ENCODE measurements around the gene LGALS7. TPM values are rescaled to one million over a fixed set of nuclear protein-coding genes. Genes with fewer than 3 reads are reported as not detected.

LGALS7 gene
- total and polyA plus RNA-seq, 2 experiments from 2014 or later, result 1.2 TPM; not detected in 1

DNA sequence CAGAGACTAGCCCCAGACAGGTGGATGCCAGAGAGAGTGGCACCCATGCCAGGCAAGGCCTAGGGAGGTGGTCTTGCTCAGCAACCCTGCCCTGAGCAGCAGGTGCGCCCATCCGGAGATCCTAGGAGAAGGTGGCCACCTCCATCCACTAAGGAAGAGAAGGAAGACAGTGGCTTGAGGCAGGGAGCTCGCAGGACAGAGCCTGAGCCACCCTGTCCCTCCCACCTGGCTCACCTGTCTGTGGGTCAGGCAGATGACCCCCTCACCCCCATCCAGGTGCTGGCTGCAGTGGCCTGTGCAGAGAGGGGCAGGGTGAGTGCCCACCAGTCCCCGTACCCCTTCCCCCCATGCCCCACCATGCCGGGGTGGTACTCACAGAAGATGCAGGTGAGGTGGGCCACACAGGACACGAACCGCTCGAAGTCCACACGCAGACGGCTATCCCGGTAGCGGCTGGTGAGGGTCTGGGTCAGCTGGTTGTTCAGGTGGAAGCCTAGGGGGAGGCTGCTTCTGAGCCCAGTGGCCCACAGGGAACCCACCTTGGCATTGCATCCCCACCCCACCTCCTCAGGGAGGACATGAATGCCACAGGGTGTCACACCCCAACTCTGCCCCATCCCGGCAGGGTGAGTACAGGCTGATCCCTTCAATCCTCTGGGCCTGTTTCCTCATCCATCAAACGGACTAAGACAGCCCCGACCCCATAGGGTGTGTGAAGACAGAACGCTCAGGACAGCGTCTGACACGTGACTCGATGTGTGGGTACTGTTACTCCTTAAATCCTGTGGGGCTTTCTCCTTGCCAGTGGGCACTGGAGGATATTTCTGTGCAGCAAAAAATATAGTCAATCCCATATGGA, 42.4 kb downstream of the LGALS7 start:
- TF ChIP-seq, protein P1, sequence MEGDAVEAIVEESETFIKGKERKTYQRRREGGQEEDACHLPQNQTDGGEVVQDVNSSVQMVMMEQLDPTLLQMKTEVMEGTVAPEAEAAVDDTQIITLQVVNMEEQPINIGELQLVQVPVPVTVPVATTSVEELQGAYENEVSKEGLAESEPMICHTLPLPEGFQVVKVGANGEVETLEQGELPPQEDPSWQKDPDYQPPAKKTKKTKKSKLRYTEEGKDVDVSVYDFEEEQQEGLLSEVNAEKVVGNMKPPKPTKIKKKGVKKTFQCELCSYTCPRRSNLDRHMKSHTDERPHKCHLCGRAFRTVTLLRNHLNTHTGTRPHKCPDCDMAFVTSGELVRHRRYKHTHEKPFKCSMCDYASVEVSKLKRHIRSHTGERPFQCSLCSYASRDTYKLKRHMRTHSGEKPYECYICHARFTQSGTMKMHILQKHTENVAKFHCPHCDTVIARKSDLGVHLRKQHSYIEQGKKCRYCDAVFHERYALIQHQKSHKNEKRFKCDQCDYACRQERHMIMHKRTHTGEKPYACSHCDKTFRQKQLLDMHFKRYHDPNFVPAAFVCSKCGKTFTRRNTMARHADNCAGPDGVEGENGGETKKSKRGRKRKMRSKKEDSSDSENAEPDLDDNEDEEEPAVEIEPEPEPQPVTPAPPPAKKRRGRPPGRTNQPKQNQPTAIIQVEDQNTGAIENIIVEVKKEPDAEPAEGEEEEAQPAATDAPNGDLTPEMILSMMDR (IDR thresholded peaks at IDR 0.05; ENCODE audit: poor library complexity), result no peak
- TF ChIP-seq EZH2phosphoT487 (IDR thresholded peaks at IDR 0.05; ENCODE audit: low read depth, severe bottlenecking, unreplicated experiment) (no peak), EZH2 (IDR thresholded peaks at IDR 0.05; ENCODE audit: borderline replicate concordance) (no peak)
- Histone ChIP-seq H3K9me3 (ENCODE audit: low read depth) (no peaks in the 10 kb centered on the region), H2AFZ (no peak overlapping the region), H3K4me1 (ENCODE audit: insufficient read depth) (no peaks in the 10 kb centered on the region), H3K4me2 (no peak overlapping the region), H3K4me3 (no peak overlapping the region), H4K20me1 (ENCODE audit: insufficient read depth, poor library complexity, severe bottlenecking) (no peaks in the 10 kb centered on the region), H3K27ac (peak overlapping the region; percentile 36), H3K27me3 (no peaks in the 10 kb centered on the region), H3K9me2 (replicated peaks; ENCODE audit: insufficient read depth) (no peaks in the 10 kb centered on the region), H3K36me3 (replicated peaks; ENCODE audit: insufficient read depth, low read depth) (no peaks in the 10 kb centered on the region), H3K79me2 (no peaks in the 10 kb centered on the region)
- 97% methylated on average over 16 of the region's 19 CpGs for WGBS (ENCODE audit: low lambda C conversion rate, missing lambda C conversion rate)
- no peak for DNase-seq (ENCODE audit: low spot score)

DNA sequence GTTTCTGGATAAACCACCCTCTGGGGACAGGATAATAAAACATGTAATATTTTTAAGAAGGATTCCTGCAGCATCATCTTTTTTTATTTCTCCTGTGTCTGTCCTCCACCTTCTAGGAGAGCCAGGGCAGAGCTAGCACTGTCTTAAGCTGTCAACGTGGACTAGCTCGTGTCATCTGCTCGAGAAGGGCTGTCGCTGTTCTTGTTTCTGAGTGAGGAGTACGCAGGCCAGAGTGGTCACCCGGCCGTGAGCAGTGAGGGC, 42.9 kb downstream of the LGALS7 start:
- Histone ChIP-seq H3K4me3 (no peak overlapping the region), H3K79me2 (no peaks in the 10 kb centered on the region), H3K9me2 (replicated peaks; ENCODE audit: insufficient read depth) (no peaks in the 10 kb centered on the region), H3K27me3 (no peaks in the 10 kb centered on the region), H2AFZ (no peak overlapping the region), H4K20me1 (ENCODE audit: insufficient read depth, poor library complexity, severe bottlenecking) (no peaks in the 10 kb centered on the region), H3K27ac (peak overlapping the region; percentile 36), H3K36me3 (replicated peaks; ENCODE audit: insufficient read depth, low read depth) (no peaks in the 10 kb centered on the region), H3K4me2 (no peak overlapping the region), H3K9me3 (ENCODE audit: low read depth) (no peaks in the 10 kb centered on the region), H3K4me1 (ENCODE audit: insufficient read depth) (no peaks in the 10 kb centered on the region)
- DNase-seq (ENCODE audit: low spot score), result no peak
- 95% methylated on average over 7 of the region's 7 CpGs for WGBS (ENCODE audit: low lambda C conversion rate, missing lambda C conversion rate)
- TF ChIP-seq EZH2 (IDR thresholded peaks at IDR 0.05; ENCODE audit: borderline replicate concordance), result no peak
- TF ChIP-seq, protein P1 (IDR thresholded peaks at IDR 0.05; ENCODE audit: poor library complexity), result no peak
- no peak for TF ChIP-seq EZH2phosphoT487 (IDR thresholded peaks at IDR 0.05; ENCODE audit: low read depth, severe bottlenecking, unreplicated experiment)

DNA sequence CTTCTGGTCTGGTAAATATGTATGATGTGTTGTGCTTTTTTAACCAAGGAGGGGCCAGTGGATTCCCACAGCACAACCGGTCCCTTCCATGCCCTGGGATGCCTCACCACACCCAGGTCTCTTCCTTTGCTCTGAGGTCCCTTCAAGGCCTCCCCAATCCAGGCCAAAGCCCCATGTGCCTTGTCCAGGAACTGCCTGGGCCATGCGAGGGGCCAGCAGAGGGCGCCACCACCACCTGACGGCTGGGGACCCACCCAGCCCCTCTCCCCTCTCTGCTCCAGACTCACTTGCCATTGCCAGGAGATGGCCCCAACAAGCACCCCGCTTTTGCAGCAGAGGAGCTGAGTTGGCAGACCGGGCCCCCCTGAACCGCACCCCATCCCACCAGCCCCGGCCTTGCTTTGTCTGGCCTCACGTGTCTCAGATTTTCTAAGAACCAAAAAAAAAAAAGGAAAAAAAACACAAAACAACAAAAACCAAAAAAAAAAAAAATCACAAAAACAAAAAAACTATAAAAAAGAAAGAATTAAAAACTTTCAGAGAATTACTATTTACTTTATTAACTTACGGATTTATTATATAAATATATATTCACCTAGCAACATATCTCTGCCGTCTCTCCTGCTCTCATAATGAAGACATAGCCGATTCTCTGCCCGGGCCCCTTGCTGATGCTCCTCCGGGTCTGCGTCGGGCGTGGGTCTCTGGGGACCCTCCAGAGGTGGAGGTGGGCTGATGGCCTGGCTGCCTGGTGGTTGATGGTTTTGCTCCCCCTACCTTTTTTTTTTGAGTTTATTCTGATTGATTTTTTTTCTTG, 43.5 kb downstream of the LGALS7 start:
- H3K9me2 ChIP-seq (replicated peaks; ENCODE audit: insufficient read depth), result no peaks in the 10 kb centered on the region
- no peak overlapping the region for H3K4me2 ChIP-seq
- peak; percentile 82 for DNase-seq (ENCODE audit: low spot score)
- H3K9me3 ChIP-seq (ENCODE audit: low read depth), result no peaks in the 10 kb centered on the region
- TF ChIP-seq EZH2phosphoT487 (IDR thresholded peaks at IDR 0.05; ENCODE audit: low read depth, severe bottlenecking, unreplicated experiment), result no peak
- TF ChIP-seq, protein P1 (IDR thresholded peaks at IDR 0.05; ENCODE audit: poor library complexity), result peak; percentile 74
- no peak for TF ChIP-seq EZH2 (IDR thresholded peaks at IDR 0.05; ENCODE audit: borderline replicate concordance)
- no peak overlapping the region for H3K4me3 ChIP-seq
- H3K36me3 ChIP-seq (replicated peaks; ENCODE audit: insufficient read depth, low read depth), result no peaks in the 10 kb centered on the region
- WGBS (ENCODE audit: low lambda C conversion rate, missing lambda C conversion rate), result 75% methylated on average over 16 of the region's 17 CpGs
- H2AFZ ChIP-seq, result no peak overlapping the region
- no peaks in the 10 kb centered on the region for H3K27me3 ChIP-seq
- H3K27ac ChIP-seq, result peak overlapping the region; percentile 36
- H3K79me2 ChIP-seq, result no peaks in the 10 kb centered on the region
- H4K20me1 ChIP-seq (ENCODE audit: insufficient read depth, poor library complexity, severe bottlenecking), result no peaks in the 10 kb centered on the region
- no peaks in the 10 kb centered on the region for H3K4me1 ChIP-seq (ENCODE audit: insufficient read depth)
